ENCODE results near the gene WDR89.

- TF ChIP-seq CTCF (IDR thresholded peaks at IDR 0.05; ENCODE audit: insufficient read depth, low read length) (no peak), SPI1 (IDR thresholded peaks at IDR 0.05; ENCODE audit: borderline replicate concordance, low read depth) (no peak), POLR2AphosphoS5 (IDR thresholded peaks at IDR 0.05; ENCODE audit: low read depth) (no peak), REST (IDR thresholded peaks at IDR 0.05; ENCODE audit: insufficient replicate concordance, low read depth) (no peak)
These were observed 41.3 kb upstream of the WDR89 start for GRCh38 chr14:63682727-63683593.
